HepG2 (cell line): ENCODE results near the gene KLHL3. TPM values are rescaled to one million over a fixed set of nuclear protein-coding genes. Genes with fewer than 3 reads are reported as not detected.

Source experiments
- ATAC-seq: fragments of 200-7000 bp; cut with Tn5 transposase; 3 replicates; pipeline ENCODE4 v1.9.1; 2020; ENCODE audit warnings: mild to moderate bottlenecking, moderate library complexity
- BruUV-seq: library from RNA; stranded (reverse); fragments of 400-500 nt; replicated peaks from 2 replicates; lab custom pipeline; 2021; lab: Mats Ljungman, UMichigan
- CTCF ChIA-PET: fragments of 300-600 bp; formaldehyde crosslinking; extraction: SDS; loops from one replicate; lab custom pipeline; 2021; ENCODE audit warnings: low total read pairs, inconsistent platforms, low intra/inter-chr PET ratio; lab: Yijun Ruan, JAX
- POLR2A ChIA-PET: fragments of 350-600 bp; sonication (Branson Sonifier 250); formaldehyde crosslinking; loops from one replicate; lab custom pipeline; 2020; ENCODE audit warnings: antibody characterized with exemption, inconsistent platforms; lab: Yijun Ruan, JAX
- DNase-seq: peaks from one replicate; pipeline ENCODE4 v3.0.0-alpha.2; 2015; ENCODE audit warnings: low spot score
- FAIRE-seq: peaks from 3 replicates; lab custom pipeline; 2011; peaks lifted over from hg19 to GRCh38; lab: Jason Lieb, UNC
- H2AFZ ChIP-seq: one replicate; pipeline ENCODE4 v1.6.1; 2011; ENCODE audit warnings: low read length, inconsistent platforms
- H3K27ac ChIP-seq: fragments of 300-600 bp; 3 replicates; pipeline ENCODE4 v1.8.0; 2011; ENCODE audit warnings: mixed run types, mild to moderate bottlenecking, mixed read lengths, low read length, inconsistent platforms; ENCODE audit not compliant: insufficient read depth; ENCODE audit errors: extremely low read length
- H3K27me3 ChIP-seq, 2 experiments: fragments of 200-600 bp in 1 of 2; 2 replicates in 1 of 2; 3 replicates in 1 of 2; pipeline versions ENCODE4 v1.6.0 to v1.8.0; 2011; ENCODE audit warnings: low read length in 2 of 2, mild to moderate bottlenecking in 2 of 2, moderate library complexity in 2 of 2, inconsistent platforms in 1 of 2; ENCODE audit not compliant: insufficient read depth in 2 of 2, control insufficient read depth in 1 of 2
- H3K36me3 ChIP-seq, 2 experiments: fragments of 200-600 bp in 1 of 2; replicated peaks in 1 of 2; 2 replicates in 1 of 2; 3 replicates in 1 of 2; pipeline versions ENCODE4 v1.5.1 to v1.8.0; 2011; ENCODE audit warnings: low read length in 2 of 2, inconsistent platforms in 1 of 2; ENCODE audit not compliant: insufficient read depth in 2 of 2, control insufficient read depth in 1 of 2
- H3K4me1 ChIP-seq: 2 replicates; pipeline ENCODE4 v1.5.1; 2012; ENCODE audit warnings: low read length, inconsistent platforms; ENCODE audit not compliant: insufficient read depth
- H3K4me2 ChIP-seq: 2 replicates; pipeline ENCODE4 v1.6.0; 2011; ENCODE audit warnings: low read depth, low read length, inconsistent platforms
- H3K4me3 ChIP-seq, 3 experiments: fragments of 200-600 bp in 1 of 3; sonication (generic), shearing (Covaris generic) in 1 of 3; replicated peaks in 1 of 3; 2 replicates each; pipeline ENCODE4 v1.5.1; 2011 to 2016; ENCODE audit warnings: low read length in 3 of 3, inconsistent platforms in 2 of 3, low read depth in 2 of 3, mild to moderate bottlenecking in 2 of 3, control low read depth in 1 of 3, mixed read lengths in 1 of 3; ENCODE audit not compliant: insufficient read depth in 1 of 3
- H3K79me2 ChIP-seq: one replicate; pipeline ENCODE4 v1.6.1; 2011; ENCODE audit warnings: low read length, inconsistent platforms; ENCODE audit not compliant: insufficient read depth
- H3K9ac ChIP-seq: 2 replicates; pipeline ENCODE4 v1.6.0; 2011; ENCODE audit warnings: mild to moderate bottlenecking, low read depth, low read length, inconsistent platforms; ENCODE audit not compliant: insufficient read depth
- H3K9me3 ChIP-seq: 2 replicates; pipeline ENCODE4 v1.5.1; 2012; ENCODE audit warnings: mild to moderate bottlenecking, low read length
- H4K20me1 ChIP-seq: 2 replicates; pipeline ENCODE4 v1.6.0; 2011; ENCODE audit warnings: inconsistent platforms, mild to moderate bottlenecking, low read length, moderate library complexity; ENCODE audit not compliant: insufficient read depth
- BHLHE40 ChIP-seq: IDR thresholded peaks from 2 replicates; pipeline ENCODE4 v1.6.1; 2011; ENCODE audit warnings: low read length, improper control_type of control experiment
- CEBPB ChIP-seq: IDR thresholded peaks from 2 replicates; pipeline ENCODE4 v1.6.1; 2011; ENCODE audit warnings: low read depth, low read length, improper control_type of control experiment, borderline replicate concordance
- CEBPG ChIP-seq: IDR thresholded peaks from 2 replicates; pipeline ENCODE4 v1.6.1; 2016
- NFYB ChIP-seq: sonication (generic); formaldehyde crosslinking; IDR thresholded peaks from 2 replicates; pipeline ENCODE4 v1.4.0; 2020; ENCODE audit warnings: missing genetic modification reagents
- RAD51 ChIP-seq: fragments of 450-650 bp; IDR thresholded peaks from 2 replicates; pipeline ENCODE4 v1.6.1; 2016; ENCODE audit warnings: borderline replicate concordance
- SOX5 ChIP-seq: IDR thresholded peaks from 2 replicates; pipeline ENCODE4 v1.6.1; 2016; ENCODE audit warnings: borderline replicate concordance
- USF2 ChIP-seq, 2 experiments: sonication (generic) in 1 of 2; formaldehyde crosslinking in 1 of 2; IDR thresholded peaks; 2 replicates each; pipeline versions ENCODE4 v1.5.1 to v1.6.1; 2011 to 2020; ENCODE audit warnings: borderline replicate concordance in 1 of 2, low read depth in 1 of 2, low read length in 1 of 2, mild to moderate bottlenecking in 1 of 2, missing genetic modification reagents in 1 of 2, moderate library complexity in 1 of 2
- ZNF180 ChIP-seq: sonication (generic); formaldehyde crosslinking; IDR thresholded peaks from 2 replicates; pipeline ENCODE4 v1.4.0; 2020; ENCODE audit warnings: low read depth, missing genetic modification reagents, borderline replicate concordance
- ZNF207 ChIP-seq: fragments of 450-650 bp; IDR thresholded peaks from 2 replicates; pipeline ENCODE4 v1.6.1; 2016; ENCODE audit warnings: antibody characterized with exemption, borderline replicate concordance
- ZNF224 ChIP-seq: sonication (generic); formaldehyde crosslinking; IDR thresholded peaks from 2 replicates; pipeline ENCODE4 v1.5.0; 2020; ENCODE audit warnings: mild to moderate bottlenecking, missing genetic modification reagents
- ZNF577 ChIP-seq: sonication (generic); formaldehyde crosslinking; IDR thresholded peaks from 2 replicates; pipeline ENCODE4 v1.4.0; 2020; ENCODE audit warnings: mild to moderate bottlenecking, low read depth, missing genetic modification reagents, borderline replicate concordance
- ZNF713 ChIP-seq: sonication (generic); formaldehyde crosslinking; IDR thresholded peaks from 2 replicates; pipeline ENCODE4 v1.4.0; 2020; ENCODE audit warnings: mild to moderate bottlenecking, missing genetic modification reagents
- ZNF724P ChIP-seq: sonication (generic); formaldehyde crosslinking; IDR thresholded peaks from 2 replicates; pipeline ENCODE4 v1.8.0; 2022; ENCODE audit warnings: missing genetic modification reagents, borderline replicate concordance
- WGBS: methylation state at CpG from one replicate; pipeline ENCODE4 v1.1.6; 2017; ENCODE audit warnings: low lambda C conversion rate; 5-methylcytosine and 5-hydroxymethylcytosine counted together
- in situ Hi-C: cut with HindIII; loops from 2 replicates; pipeline ENCODE4 v1.10.0; 2017; ENCODE audit warnings: low pct_unique_long_range_greater_than_20kb; ENCODE audit not compliant: extremely low pct_ligation_motif_present
- intact Hi-C: fragments of 100-400 bp; cut with micrococcal nuclease; formaldehyde crosslinking; loops from one replicate; pipeline ENCODE4 v1.10.0; 2022; ENCODE audit not compliant: unreplicated experiment
- polyA plus RNA-seq, 8 experiments: library from polyadenylated mRNA; depleted of rRNA in 3 of 8; stranded (reverse) in 7 of 8; unstranded in 1 of 8; fragments of >200 nt; fragmentation: Illumina TruSeq in 4 of 8; extraction: Trizol in 4 of 8; gene quantifications; 2 replicates each; pipeline versions ENCODE4 v1.2.1 to v1.2.3, GENCODE V29; 2011 to 2016; ENCODE audit warnings: low read depth in 4 of 8, missing spikeins in 1 of 8, mixed read lengths in 1 of 8; ENCODE audit not compliant: insufficient read depth in 1 of 8
- total RNA-seq, 5 experiments: library from RNA; depleted of rRNA; stranded (reverse); fragments of >200 nt; fragmentation: Illumina TruSeq; extraction: Trizol; gene quantifications; 2 replicates each; pipeline ENCODE4 v1.2.3, GENCODE V29; 2016; ENCODE audit warnings: low read depth in 1 of 5

Gene KLHL3
- total and polyA plus RNA-seq, 2 of the 13 experiments (the other 11 are each of a cell fraction or from before 2014, with no cell fraction given) = 0.02 to 0.08 TPM

GRCh38 chr5:137622850-137623249 is 113.0 kb downstream of the KLHL3 start:
- TF ChIP-seq SOX5 (CRISPR knock-in tag) (peak; percentile 57), RAD51 (peak; percentile 54; the same call in 1 of the 2 replicates), ZNF224 (CRISPR knock-in tag) (no peak), ZNF577 (CRISPR knock-in tag) (no peak), CEBPB (peak; percentile 88), ZNF180 (CRISPR knock-in tag) (no peak), CEBPG (peak; percentile 35; the same call in 1 of the 2 replicates), ZNF207 (no peak), NFYB (CRISPR knock-in tag) (peak; percentile 56), BHLHE40 (peak; percentile 66), USF2 (IDR thresholded peaks at IDR 0.05; ENCODE audit: low read depth, low read length) (peak; percentile 86), USF2 (CRISPR knock-in tag; IDR thresholded peaks at IDR 0.05; ENCODE audit: borderline replicate concordance) (peak; percentile 79; the same call in 1 of the 2 replicates), ZNF724P (CRISPR knock-in tag) (no peak), ZNF713 (CRISPR knock-in tag) (no peak)
- H3K4me3 ChIP-seq = no peak overlapping the region
- H3K27ac ChIP-seq = no peak overlapping the region
- no TSS peak for BruUV-seq
- CTCF ChIA-PET = no interaction called here
- peaks cover 10% of the 10 kb centered on the region for H3K4me1 ChIP-seq
- in situ Hi-C loops = no loop called here
- FAIRE-seq (no peak), DNase-seq (peak; percentile 64), ATAC-seq (peak; percentile 87)
- POLR2A ChIA-PET = no interaction called here
- intact Hi-C loops = no loop called here
- no peak overlapping the region for H2AFZ ChIP-seq
- WGBS = 3% methylated on average over 5 of the region's 5 CpGs
- H3K36me3 ChIP-seq = no peaks in the 10 kb centered on the region
- no peaks in the 10 kb centered on the region for H3K27me3 ChIP-seq
- H3K79me2 ChIP-seq = no peaks in the 10 kb centered on the region
- H3K4me2 ChIP-seq = no peak overlapping the region
- no peaks in the 10 kb centered on the region for H4K20me1 ChIP-seq
- H3K9me3 ChIP-seq = no peaks in the 10 kb centered on the region
- H3K9ac ChIP-seq = no peak overlapping the region
